HEK293 (cell line): ENCODE data around the gene DHX57.

Experiments used
- CTCF ChIA-PET: fragments of 350-600 bp; formaldehyde crosslinking; extraction: SDS; loops from one replicate; lab custom pipeline; 2021; ENCODE audit warnings: antibody characterized with exemption; lab: Yijun Ruan, JAX
- POLR2A ChIA-PET: fragments of 300-600 bp; formaldehyde crosslinking; extraction: SDS; loops from one replicate; lab custom pipeline; 2020; ENCODE audit warnings: antibody characterized with exemption, inconsistent platforms; lab: Yijun Ruan, JAX
- H3K27ac ChIP-seq: fragments of 200-500 bp; sonication (Bioruptor generic); 2 replicates; pipeline ENCODE4 v1.5.1; 2014; ENCODE audit warnings: low read depth, low read length, control low read depth, inconsistent platforms; ENCODE audit errors: extremely low read depth
- H3K36me3 ChIP-seq, 2 experiments: fragments of 200-500 bp in 1 of 2; sonication (Bioruptor generic) in 1 of 2; 1 replicate in 1 of 2; 2 replicates in 1 of 2; pipeline ENCODE4 v1.5.1; 2014 to 2017; ENCODE audit warnings: inconsistent platforms in 2 of 2, low read length in 2 of 2; ENCODE audit not compliant: control insufficient read depth in 2 of 2, insufficient read depth in 1 of 2
- H3K4me1 ChIP-seq: fragments of 200-500 bp; sonication (Bioruptor generic); 2 replicates; pipeline ENCODE4 v1.5.1; 2014; ENCODE audit warnings: mild to moderate bottlenecking, low read length, inconsistent platforms; ENCODE audit not compliant: control insufficient read depth, insufficient read depth
- H3K4me3 ChIP-seq: 2 replicates; pipeline ENCODE4 v1.5.1; 2011; ENCODE audit warnings: low read depth, mild to moderate bottlenecking, control low read depth, low read length, moderate library complexity
- H3K9me3 ChIP-seq: fragments of 200-500 bp; sonication (Bioruptor generic); 2 replicates; pipeline ENCODE4 v1.5.1; 2014; ENCODE audit warnings: low read depth, low read length, inconsistent platforms; ENCODE audit not compliant: control insufficient read depth, insufficient read depth
- MEIS1 ChIP-seq: sonication (generic); formaldehyde crosslinking; IDR thresholded peaks from 2 replicates; pipeline ENCODE4 v1.8.1; 2022; ENCODE audit warnings: missing genetic modification reagents, mild to moderate bottlenecking, borderline replicate concordance
- SCRT2 ChIP-seq: fragments of 450-650 bp; formaldehyde crosslinking; IDR thresholded peaks from 2 replicates; pipeline ENCODE4 v1.5.1; 2016; ENCODE audit warnings: missing biosample characterization, missing genetic modification characterization
- SP2 ChIP-seq: fragments of 450-650 bp; formaldehyde crosslinking; IDR thresholded peaks from 2 replicates; pipeline ENCODE4 v1.5.1; 2016; ENCODE audit warnings: missing biosample characterization, missing genetic modification characterization
- ZNF132 ChIP-seq: fragments of 450-650 bp; formaldehyde crosslinking; IDR thresholded peaks from 2 replicates; pipeline ENCODE4 v1.5.1; 2017; ENCODE audit warnings: missing biosample characterization, missing genetic modification characterization, borderline replicate concordance
- ZNF133 ChIP-seq: fragments of 450-650 bp; formaldehyde crosslinking; IDR thresholded peaks from 2 replicates; pipeline ENCODE4 v1.5.1; 2016; ENCODE audit warnings: missing biosample characterization, missing genetic modification characterization
- ZNF146 ChIP-seq: fragments of 450-650 bp; formaldehyde crosslinking; IDR thresholded peaks from 2 replicates; pipeline ENCODE4 v1.5.1; 2016; ENCODE audit warnings: missing biosample characterization, missing genetic modification characterization
- ZNF16 ChIP-seq: fragments of 450-650 bp; formaldehyde crosslinking; IDR thresholded peaks from 2 replicates; pipeline ENCODE4 v1.5.1; 2016; ENCODE audit warnings: low read depth, missing biosample characterization, missing genetic modification characterization
- ZNF239 ChIP-seq: fragments of 450-650 bp; formaldehyde crosslinking; IDR thresholded peaks from 2 replicates; pipeline ENCODE4 v1.5.1; 2016; ENCODE audit warnings: missing biosample characterization, missing genetic modification characterization
- ZNF302 ChIP-seq: fragments of 450-650 bp; formaldehyde crosslinking; IDR thresholded peaks from 2 replicates; pipeline ENCODE4 v1.5.1; 2016; ENCODE audit warnings: missing biosample characterization, missing genetic modification characterization, low read depth
- ZNF335 ChIP-seq: fragments of 450-650 bp; formaldehyde crosslinking; conservative IDR thresholded peaks from 2 replicates; pipeline ENCODE4 v1.5.1; 2016; ENCODE audit warnings: missing biosample characterization, missing genetic modification characterization
- ZNF37A ChIP-seq: fragments of 450-650 bp; IDR thresholded peaks from 2 replicates; pipeline ENCODE4 v1.5.1; 2018; ENCODE audit warnings: missing biosample characterization, missing genetic modification characterization
- ZNF394 ChIP-seq: fragments of 450-650 bp; formaldehyde crosslinking; IDR thresholded peaks from 2 replicates; pipeline ENCODE4 v1.5.1; 2016; ENCODE audit warnings: missing biosample characterization, missing genetic modification characterization, mild to moderate bottlenecking, moderate library complexity, borderline replicate concordance
- ZNF404 ChIP-seq: fragments of 450-650 bp; formaldehyde crosslinking; IDR thresholded peaks from 2 replicates; pipeline ENCODE4 v1.5.1; 2017; ENCODE audit warnings: missing biosample characterization, missing genetic modification characterization
- ZNF544 ChIP-seq: fragments of 450-650 bp; formaldehyde crosslinking; IDR thresholded peaks from 2 replicates; pipeline ENCODE4 v1.5.0; 2017; ENCODE audit warnings: missing biosample characterization, missing genetic modification characterization
- ZNF596 ChIP-seq: fragments of 450-650 bp; IDR thresholded peaks from 2 replicates; pipeline ENCODE4 v1.5.0; 2018; ENCODE audit warnings: missing biosample characterization, mild to moderate bottlenecking, missing genetic modification characterization, moderate library complexity
- ZNF610 ChIP-seq: fragments of 450-650 bp; formaldehyde crosslinking; IDR thresholded peaks from 2 replicates; pipeline ENCODE4 v1.5.1; 2016; ENCODE audit warnings: missing biosample characterization, missing genetic modification characterization, borderline replicate concordance
- ZNF624 ChIP-seq: fragments of 450-650 bp; formaldehyde crosslinking; IDR thresholded peaks from 2 replicates; pipeline ENCODE4 v1.5.1; 2017; ENCODE audit warnings: missing biosample characterization, missing genetic modification characterization
- ZNF629 ChIP-seq: fragments of 450-650 bp; formaldehyde crosslinking; IDR thresholded peaks from 2 replicates; pipeline ENCODE4 v1.5.1; 2017; ENCODE audit warnings: missing biosample characterization, missing genetic modification characterization
- ZNF707 ChIP-seq: fragments of 450-650 bp; formaldehyde crosslinking; IDR thresholded peaks from 2 replicates; pipeline ENCODE4 v1.5.1; 2016; ENCODE audit warnings: missing biosample characterization, missing genetic modification characterization
- ZNF791 ChIP-seq: fragments of 450-650 bp; formaldehyde crosslinking; IDR thresholded peaks from 2 replicates; pipeline ENCODE4 v1.5.1; 2016; ENCODE audit warnings: missing biosample characterization, missing genetic modification characterization
- ZNF843 ChIP-seq: fragments of 450-650 bp; formaldehyde crosslinking; IDR thresholded peaks from 2 replicates; pipeline ENCODE4 v1.5.1; 2016; ENCODE audit warnings: missing biosample characterization, missing genetic modification characterization
- TF ChIP-seq, protein P1 (sequence below): fragments of 450-650 bp; formaldehyde crosslinking; IDR thresholded peaks from 2 replicates; pipeline ENCODE4 v1.5.1; 2017; ENCODE audit warnings: missing biosample characterization, missing genetic modification characterization
- TF ChIP-seq, protein P2 (sequence below): fragments of 450-650 bp; formaldehyde crosslinking; IDR thresholded peaks from 2 replicates; pipeline ENCODE4 v1.5.1; 2016; ENCODE audit warnings: missing biosample characterization, missing genetic modification characterization
- TF ChIP-seq, protein P3 (sequence below): fragments of 450-650 bp; formaldehyde crosslinking; IDR thresholded peaks from 2 replicates; pipeline ENCODE4 v1.5.1; 2016; ENCODE audit warnings: missing biosample characterization, missing genetic modification characterization
- TF ChIP-seq, protein P4 (sequence below): fragments of 450-650 bp; formaldehyde crosslinking; IDR thresholded peaks from 2 replicates; pipeline ENCODE4 v1.5.1; 2016; ENCODE audit warnings: missing biosample characterization, missing genetic modification characterization
- TF ChIP-seq, protein P5 (sequence below): fragments of 450-650 bp; formaldehyde crosslinking; IDR thresholded peaks from 2 replicates; pipeline ENCODE4 v1.5.1; 2016; ENCODE audit warnings: missing biosample characterization, missing genetic modification characterization
- TF ChIP-seq, protein P6 (sequence below): fragments of 450-650 bp; formaldehyde crosslinking; IDR thresholded peaks from 2 replicates; pipeline ENCODE4 v1.5.1; 2016; ENCODE audit warnings: missing biosample characterization, missing genetic modification characterization

The DHX57 gene

DNA sequence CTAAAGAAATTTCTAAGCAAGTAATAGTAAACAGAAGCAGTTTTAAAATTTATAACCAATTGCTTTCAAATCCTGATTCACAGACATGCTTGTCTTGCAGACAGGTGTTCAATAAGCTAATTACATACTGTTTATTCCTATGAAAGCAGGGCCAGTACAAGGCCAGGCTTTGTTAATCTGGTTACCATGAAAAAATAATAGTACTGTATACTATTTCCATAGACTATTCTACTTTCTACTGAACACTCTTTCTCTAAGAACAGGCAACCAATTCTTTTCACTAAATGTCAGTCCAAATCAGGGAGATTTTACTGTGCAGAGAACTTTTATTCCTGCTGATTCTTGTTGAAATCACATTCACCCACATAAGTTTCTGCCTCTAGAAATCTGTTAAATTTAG is 121.7 kb downstream of the DHX57 start (continued):
- TF ChIP-seq, protein P1, sequence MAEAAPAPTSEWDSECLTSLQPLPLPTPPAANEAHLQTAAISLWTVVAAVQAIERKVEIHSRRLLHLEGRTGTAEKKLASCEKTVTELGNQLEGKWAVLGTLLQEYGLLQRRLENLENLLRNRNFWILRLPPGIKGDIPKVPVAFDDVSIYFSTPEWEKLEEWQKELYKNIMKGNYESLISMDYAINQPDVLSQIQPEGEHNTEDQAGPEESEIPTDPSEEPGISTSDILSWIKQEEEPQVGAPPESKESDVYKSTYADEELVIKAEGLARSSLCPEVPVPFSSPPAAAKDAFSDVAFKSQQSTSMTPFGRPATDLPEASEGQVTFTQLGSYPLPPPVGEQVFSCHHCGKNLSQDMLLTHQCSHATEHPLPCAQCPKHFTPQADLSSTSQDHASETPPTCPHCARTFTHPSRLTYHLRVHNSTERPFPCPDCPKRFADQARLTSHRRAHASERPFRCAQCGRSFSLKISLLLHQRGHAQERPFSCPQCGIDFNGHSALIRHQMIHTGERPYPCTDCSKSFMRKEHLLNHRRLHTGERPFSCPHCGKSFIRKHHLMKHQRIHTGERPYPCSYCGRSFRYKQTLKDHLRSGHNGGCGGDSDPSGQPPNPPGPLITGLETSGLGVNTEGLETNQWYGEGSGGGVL (tag by site-specific recombination): no peak
- no peak for TF ChIP-seq ZNF394 (tag by site-specific recombination)

DNA sequence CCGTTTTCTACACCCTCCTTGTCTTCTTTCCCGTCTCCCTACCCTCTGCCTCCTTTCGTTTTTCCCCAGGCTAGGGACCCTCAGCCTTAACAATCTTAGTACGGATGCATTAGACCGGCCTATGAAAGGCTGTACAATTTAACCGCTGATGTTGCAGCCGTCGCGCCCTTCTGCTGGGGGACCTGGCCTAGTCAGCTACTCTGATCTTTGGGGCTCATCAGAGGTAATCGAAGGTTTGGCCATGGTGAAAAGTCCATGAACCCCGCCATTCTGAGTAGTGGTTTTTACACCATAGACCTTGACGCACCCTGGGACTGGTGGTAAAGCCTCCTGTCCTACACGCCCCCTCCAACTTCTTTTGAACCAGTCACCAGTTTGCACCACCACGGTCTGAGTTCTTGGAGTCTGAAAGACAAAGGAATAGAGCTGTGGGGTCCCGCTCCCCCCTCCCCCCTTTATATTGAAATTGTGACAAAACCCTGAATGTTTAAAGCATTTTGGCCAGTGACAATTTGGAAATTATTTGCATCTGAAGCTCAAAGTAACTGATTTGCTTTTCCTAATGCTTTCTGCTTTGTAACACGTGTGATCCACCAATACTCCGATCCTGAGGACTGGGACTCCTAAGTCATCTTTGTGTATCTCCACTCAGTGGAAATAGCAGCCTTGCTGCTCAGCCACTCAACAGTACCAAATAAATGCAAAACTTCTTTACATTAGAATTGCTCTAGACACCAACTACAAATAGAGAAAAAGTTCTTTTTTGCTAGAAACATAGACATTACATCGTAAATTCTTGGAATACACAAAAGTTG is 123.9 kb downstream of the DHX57 start:
- H3K4me3 ChIP-seq: peak overlapping the region; percentile 49
- peaks cover 5% of the 10 kb centered on the region; the same call in 1 of the 2 replicates for H3K4me1 ChIP-seq
- H3K27ac ChIP-seq: peak overlapping the region; percentile 57
- POLR2A ChIA-PET: interaction anchor here (0.5 to 2.2 kb wide), 112 partner anchors 10 to 1682 kb away, joined by 3 to 85 read pairs (median 4); partner anchors contain the start of genes ARHGEF33, ATL2, DHX57 and GALM
- no peaks in the 10 kb centered on the region for H3K9me3 ChIP-seq
- CTCF ChIA-PET: interaction anchor here (0.7 kb wide), 1 partner anchor 83 kb away, joined by 3 read pairs; no protein-coding TSS in a partner anchor
- H3K36me3 ChIP-seq: peaks cover 16 to 36% of the 10 kb centered on the region in 2 experiments
- TF ChIP-seq ZNF16 (tag by site-specific recombination) (no peak), ZNF335 (peak; percentile 62), ZNF302 (tag by site-specific recombination) (no peak), MEIS1 (CRISPR knock-in tag) (no peak), ZNF404 (tag by site-specific recombination) (no peak), SCRT2 (tag by site-specific recombination) (no peak), ZNF132 (tag by site-specific recombination) (no peak), ZNF624 (no peak), ZNF239 (tag by site-specific recombination) (no peak), ZNF544 (no peak), ZNF707 (tag by site-specific recombination) (no peak), ZNF133 (no peak), SP2 (tag by site-specific recombination) (no peak), ZNF791 (no peak), ZNF610 (tag by site-specific recombination) (0 out of 2 replicates have a peak, but pooled peaks have one; percentile 12), ZNF843 (tag by site-specific recombination) (no peak), ZNF146 (tag by site-specific recombination) (no peak), ZNF37A (tag by site-specific recombination) (no peak), ZNF629 (no peak), ZNF596 (tag by site-specific recombination) (no peak)
- TF ChIP-seq, protein P2, sequence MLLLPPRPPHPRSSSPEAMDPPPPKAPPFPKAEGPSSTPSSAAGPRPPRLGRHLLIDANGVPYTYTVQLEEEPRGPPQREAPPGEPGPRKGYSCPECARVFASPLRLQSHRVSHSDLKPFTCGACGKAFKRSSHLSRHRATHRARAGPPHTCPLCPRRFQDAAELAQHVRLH (tag by site-specific recombination): no peak
- TF ChIP-seq, protein P3, sequence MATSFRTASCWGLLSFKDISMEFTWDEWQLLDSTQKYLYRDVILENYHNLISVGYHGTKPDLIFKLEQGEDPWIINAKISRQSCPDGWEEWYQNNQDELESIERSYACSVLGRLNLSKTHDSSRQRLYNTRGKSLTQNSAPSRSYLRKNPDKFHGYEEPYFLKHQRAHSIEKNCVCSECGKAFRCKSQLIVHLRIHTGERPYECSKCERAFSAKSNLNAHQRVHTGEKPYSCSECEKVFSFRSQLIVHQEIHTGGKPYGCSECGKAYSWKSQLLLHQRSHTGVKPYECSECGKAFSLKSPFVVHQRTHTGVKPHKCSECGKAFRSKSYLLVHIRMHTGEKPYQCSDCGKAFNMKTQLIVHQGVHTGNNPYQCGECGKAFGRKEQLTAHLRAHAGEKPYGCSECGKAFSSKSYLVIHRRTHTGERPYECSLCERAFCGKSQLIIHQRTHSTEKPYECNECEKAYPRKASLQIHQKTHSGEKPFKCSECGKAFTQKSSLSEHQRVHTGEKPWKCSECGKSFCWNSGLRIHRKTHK (tag by site-specific recombination): no peak
- TF ChIP-seq, protein P4, sequence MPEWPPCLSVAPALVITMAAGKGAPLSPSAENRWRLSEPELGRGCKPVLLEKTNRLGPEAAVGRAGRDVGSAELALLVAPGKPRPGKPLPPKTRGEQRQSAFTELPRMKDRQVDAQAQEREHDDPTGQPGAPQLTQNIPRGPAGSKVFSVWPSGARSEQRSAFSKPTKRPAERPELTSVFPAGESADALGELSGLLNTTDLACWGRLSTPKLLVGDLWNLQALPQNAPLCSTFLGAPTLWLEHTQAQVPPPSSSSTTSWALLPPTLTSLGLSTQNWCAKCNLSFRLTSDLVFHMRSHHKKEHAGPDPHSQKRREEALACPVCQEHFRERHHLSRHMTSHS (tag by site-specific recombination): no peak
- TF ChIP-seq, protein P5, sequence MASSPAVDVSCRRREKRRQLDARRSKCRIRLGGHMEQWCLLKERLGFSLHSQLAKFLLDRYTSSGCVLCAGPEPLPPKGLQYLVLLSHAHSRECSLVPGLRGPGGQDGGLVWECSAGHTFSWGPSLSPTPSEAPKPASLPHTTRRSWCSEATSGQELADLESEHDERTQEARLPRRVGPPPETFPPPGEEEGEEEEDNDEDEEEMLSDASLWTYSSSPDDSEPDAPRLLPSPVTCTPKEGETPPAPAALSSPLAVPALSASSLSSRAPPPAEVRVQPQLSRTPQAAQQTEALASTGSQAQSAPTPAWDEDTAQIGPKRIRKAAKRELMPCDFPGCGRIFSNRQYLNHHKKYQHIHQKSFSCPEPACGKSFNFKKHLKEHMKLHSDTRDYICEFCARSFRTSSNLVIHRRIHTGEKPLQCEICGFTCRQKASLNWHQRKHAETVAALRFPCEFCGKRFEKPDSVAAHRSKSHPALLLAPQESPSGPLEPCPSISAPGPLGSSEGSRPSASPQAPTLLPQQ (tag by site-specific recombination): no peak
- TF ChIP-seq, protein P6, sequence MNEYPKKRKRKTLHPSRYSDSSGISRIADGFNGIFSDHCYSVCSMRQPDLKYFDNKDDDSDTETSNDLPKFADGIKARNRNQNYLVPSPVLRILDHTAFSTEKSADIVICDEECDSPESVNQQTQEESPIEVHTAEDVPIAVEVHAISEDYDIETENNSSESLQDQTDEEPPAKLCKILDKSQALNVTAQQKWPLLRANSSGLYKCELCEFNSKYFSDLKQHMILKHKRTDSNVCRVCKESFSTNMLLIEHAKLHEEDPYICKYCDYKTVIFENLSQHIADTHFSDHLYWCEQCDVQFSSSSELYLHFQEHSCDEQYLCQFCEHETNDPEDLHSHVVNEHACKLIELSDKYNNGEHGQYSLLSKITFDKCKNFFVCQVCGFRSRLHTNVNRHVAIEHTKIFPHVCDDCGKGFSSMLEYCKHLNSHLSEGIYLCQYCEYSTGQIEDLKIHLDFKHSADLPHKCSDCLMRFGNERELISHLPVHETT (tag by site-specific recombination): no peak
